Coronary artery (tissue), 2 donors: ENCODE data around the gene TSPAN5.
"Not testable (repeated sequence)": the region's sequence is repeated elsewhere in the genome, so short reads cannot be mapped to it uniquely, and the experiment has no call there.

Experiments
- DNase-seq: peaks from one replicate; pipeline ENCODE4 v3.0.0-alpha.2; 2017; ENCODE audit warnings: low spot score
- H3K27ac ChIP-seq, 2 donors: fragments of 200-600 bp; sonication (generic); one replicate each; pipeline ENCODE4 v1.5.1; 2016 to 2019
- H3K4me3 ChIP-seq: fragments of 200-600 bp; sonication (generic); 2 replicates; pipeline ENCODE4 v1.5.1; 2016; ENCODE audit warnings: mild to moderate bottlenecking, moderate library complexity
- CTCF ChIP-seq: fragments of 200-600 bp; sonication (generic); IDR thresholded peaks from one replicate; pipeline ENCODE4 v1.5.1; 2019; ENCODE audit warnings: antibody characterized with exemption

The TSPAN5 gene

GRCh38 chr4:98467627-98468072 lies 190.8 kb downstream of the TSPAN5 start:
- peak; percentile 73 for TF ChIP-seq CTCF
- H3K27ac ChIP-seq: peak overlapping the region in 1 of 2 donors; percentile 12
- H3K4me3 ChIP-seq: peak overlapping the region; percentile 70
- DNase-seq: peak; percentile 79

- DNase-seq: no peak
- TF ChIP-seq CTCF: no peak
- peak overlapping the region; percentile 70 for H3K4me3 ChIP-seq
- no peak overlapping the region for H3K27ac ChIP-seq
These were observed 191.4 kb downstream of the TSPAN5 start for GRCh38 chr4:98466868-98467599.

GRCh38 chr4:98462487-98462886 lies 195.9 kb downstream of the TSPAN5 start:
- no peak overlapping the region for H3K27ac ChIP-seq
- TF ChIP-seq CTCF: no peak
- no peak for DNase-seq
- no peak overlapping the region for H3K4me3 ChIP-seq

- H3K4me3 ChIP-seq, DNase-seq, H3K27ac ChIP-seq: not testable (repeated sequence)
These were observed 197.1 kb downstream of the TSPAN5 start for GRCh38 chr4:98461121-98461865.

GRCh38 chr4:98457422-98457821 lies 201.0 kb downstream of the TSPAN5 start:
- not testable (repeated sequence) for H3K4me3 ChIP-seq, H3K27ac ChIP-seq, DNase-seq

GRCh38 chr4:98452091-98452490 lies 206.3 kb downstream of the TSPAN5 start:
- DNase-seq: no peak
- no peak for TF ChIP-seq CTCF
- H3K4me3 ChIP-seq: no peak overlapping the region
- H3K27ac ChIP-seq: no peak overlapping the region

GRCh38 chr4:98448908-98449307 lies 209.5 kb downstream of the TSPAN5 start:
- no peak overlapping the region for H3K4me3 ChIP-seq
- TF ChIP-seq CTCF: no peak
- DNase-seq: no peak
- no peak overlapping the region for H3K27ac ChIP-seq

- Histone ChIP-seq H3K4me3 (no peak overlapping the region), H3K27ac (no peak overlapping the region)
- no peak for DNase-seq
- TF ChIP-seq CTCF: no peak
These were observed 210.8 kb downstream of the TSPAN5 start for GRCh38 chr4:98447648-98448047.
